Stomach (tissue), 4 donors: ENCODE data around the gene USP7.

Experiments used
- CTCF ChIP-seq, 7 experiments: fragments of 450-650 bp in 4 of 7; fragments of 200-600 bp in 3 of 7; sonication (generic) in 3 of 7; IDR thresholded peaks; one replicate each; pipeline ENCODE4 v1.5.1; 2016 to 2019; ENCODE audit warnings: antibody characterized with exemption in 7 of 7, control low read depth in 2 of 7, mild to moderate bottlenecking in 1 of 7
- EP300 ChIP-seq: sonication (generic); formaldehyde crosslinking; IDR thresholded peaks from one replicate; pipeline ENCODE4 v1.6.1; 2017; ENCODE audit warnings: antibody characterized with exemption
- POLR2A ChIP-seq, 4 donors: fragments of 450-650 bp; IDR thresholded peaks; one replicate each; pipeline ENCODE4 v1.6.1; 2016; ENCODE audit warnings: antibody characterized with exemption in 4 of 4, control low read depth in 2 of 4, mild to moderate bottlenecking in 1 of 4, moderate library complexity in 1 of 4
- POLR2AphosphoS5 ChIP-seq, 3 donors: sonication (generic); formaldehyde crosslinking; IDR thresholded peaks; one replicate each; pipeline ENCODE4 v1.6.1; 2016; ENCODE audit warnings: antibody characterized with exemption in 3 of 3

GRCh38 chr16:8943001-8943763, 20.5 kb downstream of the USP7 start:
- no peak for TF ChIP-seq CTCF (IDR thresholded peaks at IDR 0.05)
- TF ChIP-seq POLR2A (IDR thresholded peaks at IDR 0.05): no peak
- no peak for TF ChIP-seq POLR2AphosphoS5 (IDR thresholded peaks at IDR 0.05)
- no peak for TF ChIP-seq EP300
